Posterior cingulate gyrus (tissue), 11 donors: ENCODE results near the gene PSTPIP1.

Experiments
- DNase-seq, 10 donors: peaks; one replicate each; pipeline versions ENCODE4 v3.0.0 to v3.0.0-alpha.2; 2020 to 2021; ENCODE audit warnings: mixed read lengths in 3 of 10
- intact Hi-C: fragments of 100-400 bp; cut with DNase I; formaldehyde crosslinking; loops from one replicate; pipeline ENCODE4 v1.15.1; 2023

The PSTPIP1 gene

DNA sequence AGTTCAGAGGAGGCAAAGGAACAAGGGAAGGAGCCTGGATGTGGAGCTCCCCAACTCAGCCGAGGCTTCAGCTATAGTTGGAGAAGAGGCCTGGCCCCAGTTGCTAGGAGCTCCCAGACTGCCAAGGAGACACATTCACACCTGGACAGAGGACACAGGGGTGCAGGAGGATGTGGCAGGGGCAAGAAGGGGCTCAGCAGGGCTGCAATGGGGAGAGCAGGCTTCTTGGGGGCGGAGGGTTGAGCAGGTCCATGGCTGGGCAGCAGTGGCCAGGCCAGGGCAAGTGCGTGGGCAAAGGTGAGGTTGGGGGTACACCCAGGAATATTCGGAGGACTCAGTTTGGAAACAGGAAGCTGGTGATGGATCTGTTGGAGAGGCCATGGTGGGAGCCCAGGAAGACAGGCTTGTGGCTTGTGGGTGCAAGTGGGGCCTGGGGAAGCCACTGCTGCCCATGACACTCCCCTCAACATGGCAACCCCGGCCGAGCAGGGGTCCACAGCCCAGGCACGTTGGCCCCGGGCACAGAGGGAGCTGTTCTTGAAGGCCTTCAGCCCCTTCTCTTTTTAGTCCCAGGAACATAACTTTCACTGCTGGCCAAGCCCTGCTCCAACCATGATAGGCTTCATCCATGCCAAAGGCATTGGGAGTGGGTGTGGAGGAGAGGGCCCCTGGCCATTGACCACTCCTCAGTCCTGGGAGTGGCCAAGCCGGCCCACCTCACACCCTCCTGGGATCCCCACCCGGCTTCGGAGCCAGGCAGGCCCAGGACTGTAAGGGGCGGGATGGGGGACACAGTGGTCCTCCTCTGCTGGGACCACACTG lies 42.7 kb downstream of the PSTPIP1 start:
- intact Hi-C loops, result no loop called here
- peak in 8 of 10 donors; percentile 1 to 80 (median 7) for DNase-seq

DNA sequence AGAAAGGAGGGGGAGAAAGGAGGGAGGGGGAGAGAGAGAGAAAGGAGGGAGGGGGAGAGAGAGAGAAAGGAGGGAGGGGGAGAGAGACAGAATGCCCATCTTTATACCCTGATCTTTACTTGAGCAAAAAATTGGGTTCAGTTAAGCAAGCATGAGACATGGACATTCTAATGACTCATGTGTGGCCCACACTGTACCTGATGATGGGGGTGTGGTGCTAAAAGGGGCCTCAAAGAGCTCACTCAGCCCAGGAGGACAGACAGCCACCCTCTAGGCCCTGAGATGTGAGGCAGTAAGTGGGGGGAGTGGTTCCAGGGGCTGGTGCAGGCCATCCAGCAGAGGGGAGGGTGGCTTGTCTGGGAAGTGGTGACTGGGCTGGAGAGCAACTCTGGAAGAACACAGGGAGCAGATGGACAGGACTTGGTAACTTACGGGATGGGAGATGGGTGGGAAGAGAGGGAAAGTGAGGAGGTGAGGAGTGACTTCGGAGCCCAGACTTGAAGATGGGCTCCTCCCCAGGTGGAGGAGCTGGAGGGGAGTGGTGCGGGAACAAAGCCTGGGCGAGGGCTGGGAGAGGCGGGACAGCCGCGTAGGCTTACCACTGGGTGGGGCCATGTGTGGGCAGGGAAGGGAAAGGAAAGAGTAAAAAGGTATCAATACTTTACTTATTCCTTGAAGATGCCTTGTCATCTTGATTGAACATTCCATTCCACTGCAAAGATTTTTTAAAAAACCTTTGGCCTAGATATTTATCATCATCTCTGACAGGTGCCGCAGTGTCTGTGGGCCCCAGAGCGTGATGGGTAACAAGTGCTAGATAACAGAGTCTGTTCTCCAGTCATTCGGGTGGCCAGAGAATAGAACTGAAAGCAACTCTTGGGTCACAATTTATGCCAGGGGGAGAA lies 43.6 kb downstream of the PSTPIP1 start:
- intact Hi-C loops, result no loop called here
- peak in 2 of 10 donors; percentile 0 to 9 for DNase-seq

- intact Hi-C loops, result no loop called here
- DNase-seq, result peak in 3 of 10 donors; percentile 0 to 6 (median 4)
Observed at GRCh38 chr15:77039217-77039533, 44.2 kb downstream of the PSTPIP1 start.

GRCh38 chr15:77039848-77040247 lies 44.9 kb downstream of the PSTPIP1 start:
- DNase-seq, result no peak
- intact Hi-C loops, result no loop called here

GRCh38 chr15:77040673-77041072 lies 45.7 kb downstream of the PSTPIP1 start:
- DNase-seq, result peak in 2 of 10 donors; percentile 7 to 22
- intact Hi-C loops, result no loop called here

DNA sequence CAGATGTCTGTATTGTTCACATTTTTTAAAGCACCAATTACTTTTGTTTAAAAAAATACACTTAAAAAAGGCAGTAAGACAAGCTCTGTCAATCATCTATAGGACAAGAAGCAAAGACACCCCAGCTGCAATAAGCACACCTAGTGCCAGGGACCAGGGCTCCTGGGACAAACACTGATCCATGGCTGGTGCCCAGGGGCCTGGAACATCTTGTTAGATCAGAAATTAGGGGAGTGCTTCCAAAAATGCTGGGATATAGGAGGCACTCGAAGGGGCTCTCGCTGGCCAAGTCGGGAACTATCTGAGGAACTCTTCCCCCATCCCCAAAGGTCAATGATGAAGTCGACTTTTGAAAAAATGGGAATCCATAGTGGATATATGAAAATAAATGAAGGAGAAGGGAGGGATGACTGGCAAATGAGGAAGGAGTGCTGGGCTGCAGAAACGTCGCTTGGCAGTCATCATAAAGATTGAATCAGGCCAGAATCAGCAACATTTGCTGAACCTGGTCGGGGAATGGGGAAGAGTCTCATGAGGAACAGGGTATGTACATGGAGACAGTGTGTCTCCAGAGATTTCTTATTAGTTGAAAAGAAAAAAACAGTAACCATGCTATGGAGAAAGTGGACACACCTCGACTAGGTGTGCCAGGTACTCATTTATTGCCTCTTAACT lies 47.5 kb downstream of the PSTPIP1 start:
- intact Hi-C loops, result no loop called here
- DNase-seq, result peak in 2 of 10 donors; percentile 47 to 52

- intact Hi-C loops, result no loop called here
- peak in 1 of 10 donors; percentile 59 for DNase-seq
Observed at GRCh38 chr15:77042955-77043920, 48.3 kb downstream of the PSTPIP1 start.

GRCh38 chr15:77044228-77045042 lies 49.5 kb downstream of the PSTPIP1 start:
- intact Hi-C loops, result no loop called here
- peak in 2 of 10 donors; percentile 25 to 67 for DNase-seq

- DNase-seq, result no peak
- intact Hi-C loops, result no loop called here
Observed at GRCh38 chr15:77045985-77046384, 51.1 kb downstream of the PSTPIP1 start.

DNA sequence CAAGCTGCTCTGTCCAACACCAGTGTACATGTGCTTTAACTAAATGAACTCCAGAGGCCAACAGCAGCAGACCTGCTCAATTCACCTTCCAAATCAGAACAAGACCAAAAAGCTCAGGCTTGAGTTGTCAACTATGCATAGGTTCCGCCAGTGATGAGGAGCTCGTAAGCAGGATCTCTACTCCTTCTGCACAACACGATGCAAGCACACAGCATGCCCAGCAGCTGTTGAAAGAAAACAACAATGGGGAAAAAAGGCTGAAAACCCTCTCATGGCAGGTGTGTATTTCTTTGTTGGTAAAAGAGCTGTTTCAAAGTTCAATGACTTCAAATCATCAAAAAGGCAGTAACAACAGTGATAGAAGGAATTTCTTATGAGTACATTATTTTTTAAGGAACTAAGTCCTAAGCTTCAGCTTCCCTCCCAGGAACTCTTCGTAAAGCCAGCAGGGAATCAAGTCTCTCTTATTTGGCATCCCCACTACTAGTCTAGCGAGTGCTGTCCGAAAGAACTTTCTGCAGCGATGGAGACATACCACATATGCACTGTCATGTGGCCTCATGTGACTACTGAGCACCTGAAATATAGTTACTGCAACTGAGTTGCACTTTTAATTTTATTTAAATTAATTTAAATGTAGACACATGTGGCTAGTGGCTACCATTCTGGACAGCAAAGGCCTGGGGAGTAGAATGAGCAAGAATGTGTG lies 51.9 kb downstream of the PSTPIP1 start:
- DNase-seq, result no peak
- intact Hi-C loops, result no loop called here

- DNase-seq, result no peak
- intact Hi-C loops, result no loop called here
Observed at GRCh38 chr15:77048135-77048876, 53.4 kb downstream of the PSTPIP1 start.

DNA sequence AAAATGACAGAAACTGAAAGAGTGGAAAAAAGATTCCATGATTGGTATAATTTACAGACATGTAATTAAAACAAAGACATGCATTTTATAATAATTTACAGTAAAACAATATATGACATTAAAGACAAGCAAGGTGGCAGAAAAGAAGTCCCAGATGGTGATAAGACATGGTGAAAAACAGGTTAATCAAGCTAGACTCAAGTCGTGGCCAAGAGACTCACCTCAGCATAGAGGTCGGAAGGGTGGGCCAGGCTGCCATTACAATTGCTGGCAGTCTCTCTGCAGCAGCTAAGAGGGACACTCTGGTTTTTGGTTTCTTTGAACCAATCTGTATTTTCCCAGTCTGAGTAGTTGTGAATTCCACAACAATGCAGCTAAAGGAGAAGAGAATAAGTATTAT lies 57.6 kb downstream of the PSTPIP1 start:
- no peak for DNase-seq
- intact Hi-C loops, result no loop called here

DNA sequence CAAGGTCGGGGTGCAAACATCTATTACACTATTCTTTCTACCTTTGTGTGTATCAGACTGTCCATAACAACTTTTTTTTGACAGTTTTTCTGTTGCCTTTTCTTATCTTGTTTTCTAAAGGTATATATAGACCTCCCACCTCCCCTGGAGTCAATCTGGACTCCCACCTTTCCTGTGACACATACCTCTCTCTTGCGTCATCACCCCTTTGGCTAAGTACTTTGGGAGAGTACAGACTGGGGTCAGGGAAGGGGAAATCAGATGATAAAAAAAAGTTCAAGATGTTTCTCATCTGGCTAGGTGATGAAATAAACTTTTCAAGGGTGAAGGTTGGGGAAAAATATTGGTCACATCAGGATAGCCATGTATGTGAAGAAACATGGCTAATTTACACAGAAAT lies 58.8 kb downstream of the PSTPIP1 start:
- no peak for DNase-seq
- intact Hi-C loops, result no loop called here

- DNase-seq, result no peak
- intact Hi-C loops, result no loop called here
Observed at GRCh38 chr15:77057072-77057471, 62.1 kb downstream of the PSTPIP1 start.

DNA sequence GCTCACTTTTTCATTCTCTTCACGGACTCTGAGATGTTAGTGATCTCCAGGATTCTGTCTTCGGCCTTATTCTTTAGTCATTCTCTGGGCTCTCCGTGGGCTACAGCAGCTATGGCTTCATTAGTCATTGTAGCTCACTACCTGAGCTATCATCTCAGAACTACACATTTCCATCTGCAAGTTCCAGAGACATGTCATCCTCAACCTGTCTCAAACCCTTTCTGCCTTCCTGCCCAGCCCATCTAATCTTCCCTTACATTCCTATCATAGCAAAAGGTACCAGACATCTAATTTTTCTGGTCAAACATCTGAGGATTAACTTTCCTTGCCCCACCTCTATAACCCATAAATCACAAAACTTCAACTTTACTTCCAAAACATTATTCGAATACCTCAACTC lies 62.8 kb downstream of the PSTPIP1 start:
- DNase-seq, result no peak
- intact Hi-C loops, result no loop called here

DNA sequence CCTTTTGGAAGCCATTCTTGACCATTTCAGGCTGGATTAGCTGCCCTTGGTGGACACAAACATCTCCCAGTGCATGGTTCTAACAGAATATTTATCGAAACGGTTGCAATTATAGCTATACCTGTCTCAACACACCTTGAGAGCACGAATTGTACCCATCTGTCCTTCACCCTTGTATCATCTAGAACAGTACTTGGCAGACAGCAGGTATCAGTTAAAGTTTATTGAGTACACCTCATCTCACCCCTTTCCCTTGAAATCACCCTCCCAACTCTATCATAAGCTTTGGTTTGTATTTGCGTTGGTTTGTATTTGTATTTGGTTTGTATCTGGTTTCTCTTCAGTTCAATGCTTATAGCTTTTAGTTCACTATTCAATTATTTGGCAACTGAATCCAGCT lies 63.5 kb downstream of the PSTPIP1 start:
- intact Hi-C loops, result no loop called here

GRCh38 chr15:77059786-77060361 lies 64.9 kb downstream of the PSTPIP1 start:
- intact Hi-C loops, result no loop called here

More for the DNA sequence above, 63.5 kb downstream of the PSTPIP1 start:
- no peak for DNase-seq

More at GRCh38 chr15:77059786-77060361, 64.9 kb downstream of the PSTPIP1 start:
- no peak for DNase-seq
